SU-DHL-6 (cell line): Measurements from ENCODE around the gene TNFRSF25.

Experiments used
- H2AFZ ChIP-seq: fragments of 200-600 bp; sonication (generic); 2 replicates; pipeline ENCODE4 v1.6.1; 2014; ENCODE audit warnings: low read depth, mild to moderate bottlenecking, moderate library complexity, mixed read lengths, antibody characterized with exemption, low read length; ENCODE audit not compliant: severe bottlenecking
- H3F3A ChIP-seq: fragments of 200-600 bp; shearing (Covaris generic); 2 replicates; pipeline ENCODE4 v1.6.0; 2016; ENCODE audit warnings: antibody characterized with exemption, mild to moderate bottlenecking; ENCODE audit not compliant: insufficient read depth
- H3K27ac ChIP-seq: fragments of 200-600 bp; sonication (generic); 2 replicates; pipeline ENCODE4 v1.5.1; 2016; ENCODE audit warnings: low read depth, mild to moderate bottlenecking, low read length, moderate library complexity, mixed read lengths
- H3K27me3 ChIP-seq: fragments of 200-600 bp; sonication (generic), shearing (Covaris generic); 2 replicates; pipeline ENCODE4 v1.6.0; 2014; ENCODE audit warnings: mild to moderate bottlenecking, low read length
- H3K36me3 ChIP-seq: fragments of 200-600 bp; sonication (generic); 2 replicates; pipeline ENCODE4 v1.6.1; 2014; ENCODE audit warnings: mild to moderate bottlenecking, low read length, mixed read lengths
- H3K4me2 ChIP-seq: fragments of 300-600, 200-600 bp; shearing (Covaris generic), sonication (generic); 2 replicates; pipeline ENCODE4 v1.6.0; 2014; ENCODE audit warnings: low read length, low read depth, mild to moderate bottlenecking; ENCODE audit not compliant: poor library complexity, severe bottlenecking
- H3K4me3 ChIP-seq: fragments of 200-600 bp; sonication (generic); 2 replicates; pipeline ENCODE4 v1.5.1; 2014; ENCODE audit warnings: antibody characterized with exemption, low read length, mild to moderate bottlenecking, mixed read lengths; ENCODE audit not compliant: insufficient read depth, poor library complexity, severe bottlenecking
- H3K79me2 ChIP-seq: fragments of 200-600 bp; sonication (generic); 2 replicates; pipeline ENCODE4 v1.6.1; 2014; ENCODE audit warnings: mild to moderate bottlenecking, low read length, moderate library complexity; ENCODE audit not compliant: insufficient read depth
- H3K9ac ChIP-seq: fragments of 200-600 bp; sonication (generic); 2 replicates; pipeline ENCODE4 v1.7.0; 2014; ENCODE audit warnings: mild to moderate bottlenecking, low read length
- H3K9me2 ChIP-seq: fragments of 200-600 bp; sonication (generic); replicated peaks from 2 replicates; pipeline ENCODE4 v1.6.1; 2014; ENCODE audit warnings: low read length; ENCODE audit not compliant: insufficient read depth
- H3K9me3 ChIP-seq: fragments of 200-600 bp; sonication (generic); 2 replicates; pipeline ENCODE4 v1.6.1; 2014; ENCODE audit warnings: low read length, mixed read lengths; ENCODE audit not compliant: insufficient read depth
- H4K20me1 ChIP-seq: fragments of 200-600 bp; sonication (generic); 2 replicates; pipeline ENCODE4 v1.6.1; 2014; ENCODE audit warnings: low read depth, mild to moderate bottlenecking, antibody characterized with exemption, low read length, moderate library complexity, mixed read lengths
- EZH2phosphoT487 ChIP-seq: fragments of 200-600 bp; sonication (generic), shearing (Covaris generic); conservative IDR thresholded peaks from 2 replicates; pipeline ENCODE4 v1.6.1; 2018; ENCODE audit warnings: mild to moderate bottlenecking, antibody characterized with exemption, low read length, moderate library complexity, mixed read lengths
- TF ChIP-seq, protein P1 (sequence below): fragments of 200-600 bp; sonication (generic); IDR thresholded peaks from one replicate; pipeline ENCODE4 v1.5.1; 2017; ENCODE audit warnings: antibody characterized with exemption, mild to moderate bottlenecking, low read length, moderate library complexity; ENCODE audit not compliant: insufficient read depth, poor library complexity, severe bottlenecking

Gene TNFRSF25

DNA sequence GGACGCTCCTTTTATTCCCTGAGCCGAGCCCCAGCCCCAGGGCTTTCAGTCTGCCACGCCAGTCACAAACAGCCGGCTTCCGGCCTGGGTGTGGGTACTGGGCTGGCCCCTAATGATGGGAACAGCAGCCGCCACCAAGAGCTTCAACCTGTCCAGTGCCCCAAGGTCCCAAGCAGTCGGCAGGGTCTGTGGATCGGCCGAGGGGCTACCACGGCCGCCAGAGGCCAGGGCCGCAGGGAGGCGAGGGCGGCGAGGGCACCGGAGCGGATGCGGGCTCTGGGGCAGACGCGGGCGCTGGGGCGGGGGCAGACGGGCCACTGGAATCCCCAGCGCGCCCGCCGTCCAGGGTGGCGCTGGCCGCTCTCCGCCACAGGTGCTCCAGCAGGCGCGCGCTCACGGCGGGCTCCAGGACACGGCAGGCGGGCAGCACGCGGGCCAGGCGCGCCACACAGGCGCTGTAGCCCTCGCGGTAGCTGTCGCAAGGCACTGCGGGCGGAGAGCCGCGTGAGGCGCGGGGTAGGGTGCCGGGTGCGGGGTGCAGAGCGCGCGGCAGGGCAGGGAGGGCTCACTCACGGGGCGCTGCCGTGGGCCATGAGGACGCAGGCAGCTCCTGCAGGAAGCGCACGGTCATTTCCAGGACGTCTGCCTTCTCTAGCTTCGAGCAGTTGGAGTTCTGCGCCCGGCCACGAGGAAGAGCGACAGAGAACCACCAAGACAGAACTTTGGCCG is 47.1 kb downstream of the TNFRSF25 start:
- no peaks in the 10 kb centered on the region for H3K9me3 ChIP-seq
- no peaks in the 10 kb centered on the region for H3F3A ChIP-seq
- H3K79me2 ChIP-seq = no peaks in the 10 kb centered on the region
- H3K4me2 ChIP-seq = no peak overlapping the region
- H3K27me3 ChIP-seq = no peaks in the 10 kb centered on the region
- H3K9me2 ChIP-seq = no peaks in the 10 kb centered on the region
- H3K9ac ChIP-seq = no peak overlapping the region
- no peaks in the 10 kb centered on the region for H4K20me1 ChIP-seq
- no peak overlapping the region for H3K27ac ChIP-seq
- no peak for TF ChIP-seq EZH2phosphoT487
- TF ChIP-seq, protein P1, sequence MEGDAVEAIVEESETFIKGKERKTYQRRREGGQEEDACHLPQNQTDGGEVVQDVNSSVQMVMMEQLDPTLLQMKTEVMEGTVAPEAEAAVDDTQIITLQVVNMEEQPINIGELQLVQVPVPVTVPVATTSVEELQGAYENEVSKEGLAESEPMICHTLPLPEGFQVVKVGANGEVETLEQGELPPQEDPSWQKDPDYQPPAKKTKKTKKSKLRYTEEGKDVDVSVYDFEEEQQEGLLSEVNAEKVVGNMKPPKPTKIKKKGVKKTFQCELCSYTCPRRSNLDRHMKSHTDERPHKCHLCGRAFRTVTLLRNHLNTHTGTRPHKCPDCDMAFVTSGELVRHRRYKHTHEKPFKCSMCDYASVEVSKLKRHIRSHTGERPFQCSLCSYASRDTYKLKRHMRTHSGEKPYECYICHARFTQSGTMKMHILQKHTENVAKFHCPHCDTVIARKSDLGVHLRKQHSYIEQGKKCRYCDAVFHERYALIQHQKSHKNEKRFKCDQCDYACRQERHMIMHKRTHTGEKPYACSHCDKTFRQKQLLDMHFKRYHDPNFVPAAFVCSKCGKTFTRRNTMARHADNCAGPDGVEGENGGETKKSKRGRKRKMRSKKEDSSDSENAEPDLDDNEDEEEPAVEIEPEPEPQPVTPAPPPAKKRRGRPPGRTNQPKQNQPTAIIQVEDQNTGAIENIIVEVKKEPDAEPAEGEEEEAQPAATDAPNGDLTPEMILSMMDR = no peak
- H3K4me3 ChIP-seq = no peak overlapping the region
- H2AFZ ChIP-seq = no peak overlapping the region
- no peaks in the 10 kb centered on the region for H3K36me3 ChIP-seq

DNA sequence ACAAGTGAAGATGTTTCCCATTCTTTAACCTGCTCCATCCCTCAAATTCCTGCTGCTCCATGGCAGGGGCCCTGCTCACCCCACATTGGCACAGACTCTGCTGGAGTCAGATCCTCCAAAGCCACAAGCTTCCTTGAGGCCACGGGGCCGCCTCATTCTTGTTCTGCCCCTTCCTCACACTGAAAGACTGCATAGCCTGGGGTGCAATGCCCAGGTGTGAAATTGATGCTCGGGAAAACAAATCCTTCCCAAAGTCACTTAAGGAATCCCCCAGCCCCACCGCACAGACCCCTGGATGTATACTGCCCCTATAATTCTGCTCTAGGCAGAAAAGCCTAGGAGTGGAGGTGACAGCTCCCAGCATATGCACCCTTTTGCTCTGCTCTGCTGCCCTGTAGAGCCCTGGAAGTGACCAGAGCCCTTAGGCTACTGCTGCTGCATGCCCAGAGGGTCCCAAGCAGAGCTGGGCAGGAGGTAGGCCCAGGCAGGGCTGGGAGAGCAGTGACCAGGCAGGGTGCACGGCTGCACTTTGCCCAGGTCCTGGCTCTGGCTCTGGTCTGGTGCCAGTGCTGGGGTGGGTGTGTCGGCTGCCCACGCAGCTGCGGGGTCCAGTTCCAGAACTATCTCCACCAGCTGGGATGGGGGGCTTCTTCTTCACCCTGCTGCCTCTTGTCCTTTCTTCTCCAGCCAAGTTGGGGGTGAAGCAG is 47.9 kb downstream of the TNFRSF25 start:
- Histone ChIP-seq H3K9me3 (no peaks in the 10 kb centered on the region), H3F3A (no peaks in the 10 kb centered on the region), H3K27ac (no peak overlapping the region), H3K9me2 (no peaks in the 10 kb centered on the region), H3K79me2 (no peaks in the 10 kb centered on the region), H3K4me2 (no peak overlapping the region), H2AFZ (no peak overlapping the region), H4K20me1 (no peaks in the 10 kb centered on the region), H3K9ac (no peak overlapping the region), H3K4me3 (no peak overlapping the region), H3K27me3 (no peaks in the 10 kb centered on the region), H3K36me3 (no peaks in the 10 kb centered on the region)
- TF ChIP-seq EZH2phosphoT487 = no peak
- TF ChIP-seq, protein P1 = no peak

DNA sequence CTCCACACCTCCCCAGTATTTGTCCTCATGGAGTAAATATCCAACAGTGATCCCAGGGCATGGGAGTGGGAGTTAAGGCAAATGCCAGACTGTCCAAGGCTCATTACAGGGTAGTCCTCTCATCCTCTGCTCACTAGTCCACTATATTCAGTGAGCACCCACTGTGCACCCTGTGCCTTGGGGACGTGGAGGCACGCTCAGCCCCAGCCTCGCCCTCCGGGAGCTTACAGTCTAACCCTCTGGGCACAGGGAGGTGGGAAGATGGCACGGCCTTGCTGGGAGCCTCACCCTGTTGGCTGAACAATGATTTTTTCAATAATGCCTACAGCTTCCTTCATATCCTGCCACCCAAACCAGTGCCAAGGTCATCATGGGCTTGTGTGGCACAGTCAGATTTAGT is 49.1 kb downstream of the TNFRSF25 start:
- H3K9ac ChIP-seq = no peak overlapping the region
- no peak overlapping the region for H3K27ac ChIP-seq
- no peaks in the 10 kb centered on the region for H3K9me3 ChIP-seq
- H3K9me2 ChIP-seq = no peaks in the 10 kb centered on the region
- no peak overlapping the region for H3K4me3 ChIP-seq
- no peaks in the 10 kb centered on the region for H3K79me2 ChIP-seq
- H3K27me3 ChIP-seq = no peaks in the 10 kb centered on the region
- H3K36me3 ChIP-seq = no peaks in the 10 kb centered on the region
- H3F3A ChIP-seq = no peaks in the 10 kb centered on the region
- no peak overlapping the region for H2AFZ ChIP-seq
- no peak for TF ChIP-seq EZH2phosphoT487
- TF ChIP-seq, protein P1 = no peak
- H3K4me2 ChIP-seq = no peak overlapping the region
- no peaks in the 10 kb centered on the region for H4K20me1 ChIP-seq
